ENCODE results near the gene PNLIPRP3. TPM values are rescaled to one million over a fixed set of nuclear protein-coding genes. Genes with fewer than 3 reads are reported as not detected.
"Not testable (repeated sequence)": the region's sequence is repeated elsewhere in the genome, so short reads cannot be mapped to it uniquely, and the experiment has no call there.

PNLIPRP3 gene
- not detected in 2 replicates for total RNA-seq (2014; rRNA removed; shearing (Covaris generic))

- DNase-seq (ENCODE audit: low spot score), result no peak
These were observed at the start of gene PNLIPRP3 for GRCh38 chr10:116427671-116428070. TSS of gene PNLIPRP3 (plus strand) at chr10:116427847. CDS start at chr10:116428013, 166 bp downstream.

GRCh38 chr10:116382290-116382689, 45.4 kb upstream of the PNLIPRP3 start:
- DNase-seq (ENCODE audit: low spot score), result no peak

- DNase-seq (ENCODE audit: low spot score), result no peak
These were observed 42.3 kb upstream of the PNLIPRP3 start for GRCh38 chr10:116385311-116385710.

GRCh38 chr10:116385994-116386809, 41.4 kb upstream of the PNLIPRP3 start:
- DNase-seq (ENCODE audit: low spot score), result peak; percentile 31

- not testable (repeated sequence) for DNase-seq (ENCODE audit: low spot score)
These were observed 34.3 kb upstream of the PNLIPRP3 start for GRCh38 chr10:116393246-116393831.

- no peak for DNase-seq (ENCODE audit: low spot score)
These were observed 32.2 kb upstream of the PNLIPRP3 start for GRCh38 chr10:116395223-116395985.

- no peak for DNase-seq (ENCODE audit: low spot score)
These were observed 29.4 kb upstream of the PNLIPRP3 start for GRCh38 chr10:116398224-116398623.

- no peak for DNase-seq (ENCODE audit: low spot score)
These were observed 24.8 kb upstream of the PNLIPRP3 start for GRCh38 chr10:116402858-116403257.

GRCh38 chr10:116403740-116404250, 23.9 kb upstream of the PNLIPRP3 start:
- DNase-seq (ENCODE audit: low spot score), result no peak

GRCh38 chr10:116408719-116409118, 18.9 kb upstream of the PNLIPRP3 start:
- DNase-seq (ENCODE audit: low spot score), result no peak

GRCh38 chr10:116410351-116410750, 17.3 kb upstream of the PNLIPRP3 start:
- DNase-seq (ENCODE audit: low spot score), result no peak

GRCh38 chr10:116417821-116418220, 9.8 kb upstream of the PNLIPRP3 start:
- DNase-seq (ENCODE audit: low spot score), result no peak

- no peak for DNase-seq (ENCODE audit: low spot score)
These were observed 9.3 kb upstream of the PNLIPRP3 start for GRCh38 chr10:116418389-116418788.

- no peak for DNase-seq (ENCODE audit: low spot score)
These were observed 5.8 kb upstream of the PNLIPRP3 start for GRCh38 chr10:116421815-116422214.

GRCh38 chr10:116429288-116429977, 1.8 kb downstream of the PNLIPRP3 start:
- DNase-seq (ENCODE audit: low spot score), result no peak

- DNase-seq (ENCODE audit: low spot score), result no peak
These were observed 2.6 kb downstream of the PNLIPRP3 start for GRCh38 chr10:116430288-116430687.

- DNase-seq (ENCODE audit: low spot score), result no peak
These were observed 4.0 kb downstream of the PNLIPRP3 start for GRCh38 chr10:116431598-116431997.

- DNase-seq (ENCODE audit: low spot score), result no peak
These were observed 9.5 kb downstream of the PNLIPRP3 start for GRCh38 chr10:116437076-116437692.

- DNase-seq (ENCODE audit: low spot score), result no peak
These were observed 12.8 kb downstream of the PNLIPRP3 start for GRCh38 chr10:116440330-116441030.

- peak; percentile 20 for DNase-seq (ENCODE audit: low spot score)
These were observed 17.0 kb downstream of the PNLIPRP3 start for GRCh38 chr10:116444527-116445142.

Measured in H4 (cell line).